Measurements from ENCODE around the gene RSAD1. TPM values are rescaled to one million over a fixed set of nuclear protein-coding genes. Genes with fewer than 3 reads are reported as not detected.

The RSAD1 gene
- total RNA-seq, 1 experiment from 2014 or later, result 28.7 TPM

DNA sequence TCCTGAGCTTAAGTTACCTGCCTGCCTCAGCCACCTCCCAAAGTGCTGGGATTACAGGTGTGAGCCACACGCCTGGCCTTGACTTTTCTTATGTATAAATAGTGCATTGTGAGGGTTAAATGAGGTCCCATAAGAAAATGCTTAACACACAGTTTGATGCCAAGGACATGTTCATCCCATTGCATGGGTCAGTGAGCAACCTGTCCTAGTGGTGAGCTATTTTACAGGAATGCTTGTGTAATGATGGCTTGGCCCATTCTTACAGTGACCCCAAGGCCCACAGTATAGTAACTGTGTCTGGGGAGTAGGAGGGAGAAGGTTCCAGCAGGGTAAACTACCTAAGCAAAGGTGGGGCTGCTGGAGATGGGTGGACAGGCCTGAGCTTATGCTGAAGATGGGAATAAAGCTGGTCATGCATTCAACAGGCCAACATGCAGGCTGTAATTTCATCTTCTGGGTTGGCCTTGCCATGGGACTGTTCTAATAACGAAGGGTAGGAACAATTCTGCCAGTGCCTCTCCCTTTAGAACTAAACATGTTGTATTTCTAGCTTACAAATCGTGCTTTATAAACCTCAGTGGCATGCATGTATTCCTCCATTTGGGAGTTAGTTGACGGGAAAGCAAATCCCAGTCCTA lies 46.4 kb upstream of the RSAD1 start:
- TF ChIP-seq, protein P1, sequence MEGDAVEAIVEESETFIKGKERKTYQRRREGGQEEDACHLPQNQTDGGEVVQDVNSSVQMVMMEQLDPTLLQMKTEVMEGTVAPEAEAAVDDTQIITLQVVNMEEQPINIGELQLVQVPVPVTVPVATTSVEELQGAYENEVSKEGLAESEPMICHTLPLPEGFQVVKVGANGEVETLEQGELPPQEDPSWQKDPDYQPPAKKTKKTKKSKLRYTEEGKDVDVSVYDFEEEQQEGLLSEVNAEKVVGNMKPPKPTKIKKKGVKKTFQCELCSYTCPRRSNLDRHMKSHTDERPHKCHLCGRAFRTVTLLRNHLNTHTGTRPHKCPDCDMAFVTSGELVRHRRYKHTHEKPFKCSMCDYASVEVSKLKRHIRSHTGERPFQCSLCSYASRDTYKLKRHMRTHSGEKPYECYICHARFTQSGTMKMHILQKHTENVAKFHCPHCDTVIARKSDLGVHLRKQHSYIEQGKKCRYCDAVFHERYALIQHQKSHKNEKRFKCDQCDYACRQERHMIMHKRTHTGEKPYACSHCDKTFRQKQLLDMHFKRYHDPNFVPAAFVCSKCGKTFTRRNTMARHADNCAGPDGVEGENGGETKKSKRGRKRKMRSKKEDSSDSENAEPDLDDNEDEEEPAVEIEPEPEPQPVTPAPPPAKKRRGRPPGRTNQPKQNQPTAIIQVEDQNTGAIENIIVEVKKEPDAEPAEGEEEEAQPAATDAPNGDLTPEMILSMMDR (IDR thresholded peaks at IDR 0.05; ENCODE audit: unreplicated experiment), result no peak
- no TSS peak for BruUV-seq (replicated peaks)

DNA sequence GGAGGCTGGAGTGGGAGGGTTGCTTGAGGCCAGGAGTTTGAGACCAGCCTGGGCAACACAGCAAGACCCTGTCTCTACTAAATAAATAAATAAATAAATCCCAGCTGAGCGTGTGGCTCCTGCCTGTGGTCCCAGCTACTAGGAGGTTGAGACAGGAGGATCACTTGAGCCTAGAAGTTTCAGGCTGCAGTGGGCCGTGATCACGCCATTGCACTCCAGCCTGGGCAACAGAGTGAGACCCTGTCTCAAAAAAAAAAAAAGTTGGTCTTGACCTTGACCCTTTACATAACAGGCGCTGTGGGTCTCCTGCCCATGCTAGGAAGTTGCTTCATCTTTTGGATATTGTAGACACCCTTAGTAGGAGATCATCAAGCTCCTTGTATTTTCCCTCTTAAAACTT lies 41.3 kb upstream of the RSAD1 start:
- POLR2A ChIA-PET, result interaction anchor here (2.3 to 9.6 kb wide), 2 partner anchors 9 to 41 kb away, joined by 7 to 76 read pairs; partner anchors contain the start of genes ACSF2 and LRRC59
- intact Hi-C loops (cut with micrococcal nuclease), result no loop called here

More for the DNA sequence above, 46.4 kb upstream of the RSAD1 start:
- no peak for DNase-seq (ENCODE audit: unreplicated experiment)
- Mint-ChIP-seq H3K36me3 (ENCODE audit: insufficient read depth, unreplicated experiment) (peaks cover 13% of the 10 kb centered on the region), H3K4me1 (ENCODE audit: insufficient read depth, unreplicated experiment) (peaks cover 15% of the 10 kb centered on the region), H3K27ac (ENCODE audit: low read depth, unreplicated experiment) (no peak overlapping the region), H3K27me3 (ENCODE audit: insufficient read depth, unreplicated experiment) (no peaks in the 10 kb centered on the region), H3K9me3 (ENCODE audit: unreplicated experiment) (no peaks in the 10 kb centered on the region), H3K4me3 (ENCODE audit: unreplicated experiment) (no peak overlapping the region)
- intact Hi-C loops (cut with micrococcal nuclease), result no loop called here
- ChIA-PET CTCF (interaction anchor here (0.9 to 2.8 kb wide), 4 partner anchors 10 to 70 kb away, joined by 3 to 18 read pairs (median 6); partner anchors contain the start of gene LRRC59), POLR2A (interaction anchor here (0.6 to 1.5 kb wide), 5 partner anchors 11 to 252 kb away, joined by 3 to 4 read pairs (median 3); partner anchors contain the start of gene LRRC59)

DNA sequence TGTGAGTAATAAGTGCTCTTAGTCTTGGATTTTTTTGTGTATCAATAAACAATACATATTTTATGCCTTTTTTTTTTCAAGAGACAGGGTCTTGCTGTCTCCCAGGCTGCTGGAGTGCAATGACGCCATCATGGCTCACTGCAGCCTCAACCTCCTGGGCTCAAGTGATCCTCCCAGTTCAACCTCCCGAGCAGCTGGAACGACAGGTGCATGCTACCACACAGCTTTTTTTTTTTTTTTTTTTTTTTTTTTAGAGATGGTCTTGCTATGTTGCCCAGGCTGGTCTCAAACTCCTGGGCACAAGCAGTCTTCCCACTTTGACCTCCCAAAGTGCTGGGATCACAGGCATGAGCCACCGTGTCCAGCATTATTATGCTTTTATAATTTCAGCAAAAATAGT lies 39.7 kb upstream of the RSAD1 start:
- BruUV-seq (replicated peaks), result no TSS peak
- H3K27ac Mint-ChIP-seq (ENCODE audit: low read depth, unreplicated experiment), result no peak overlapping the region
- H3K9me3 Mint-ChIP-seq (ENCODE audit: unreplicated experiment), result no peaks in the 10 kb centered on the region
- ChIA-PET CTCF (interaction anchor here (0.7 to 1.7 kb wide), 2 partner anchors 27 to 41 kb away, joined by 3 to 7 read pairs; partner anchors contain the start of gene LRRC59), POLR2A (interaction anchor here (0.9 to 9.6 kb wide), 2 partner anchors 11 to 13 kb away, joined by 3 to 76 read pairs; partner anchors contain the start of gene ACSF2)
- DNase-seq (ENCODE audit: unreplicated experiment), result no peak
- TF ChIP-seq, protein P1 (IDR thresholded peaks at IDR 0.05; ENCODE audit: unreplicated experiment), result no peak
- H3K4me3 Mint-ChIP-seq (ENCODE audit: unreplicated experiment), result no peak overlapping the region
- H3K27me3 Mint-ChIP-seq (ENCODE audit: insufficient read depth, unreplicated experiment), result no peaks in the 10 kb centered on the region
- peaks cover 14% of the 10 kb centered on the region for H3K4me1 Mint-ChIP-seq (ENCODE audit: insufficient read depth, unreplicated experiment)
- intact Hi-C loops (cut with micrococcal nuclease), result no loop called here
- peaks cover 5% of the 10 kb centered on the region for H3K36me3 Mint-ChIP-seq (ENCODE audit: insufficient read depth, unreplicated experiment)

More for the DNA sequence above, 41.3 kb upstream of the RSAD1 start:
- DNase-seq (ENCODE audit: unreplicated experiment), result no peak
- Mint-ChIP-seq H3K27ac (ENCODE audit: low read depth, unreplicated experiment) (no peak overlapping the region), H3K4me3 (ENCODE audit: unreplicated experiment) (no peak overlapping the region), H3K36me3 (ENCODE audit: insufficient read depth, unreplicated experiment) (peaks cover 5% of the 10 kb centered on the region), H3K9me3 (ENCODE audit: unreplicated experiment) (no peaks in the 10 kb centered on the region), H3K4me1 (ENCODE audit: insufficient read depth, unreplicated experiment) (peaks cover 5% of the 10 kb centered on the region), H3K27me3 (ENCODE audit: insufficient read depth, unreplicated experiment) (no peaks in the 10 kb centered on the region)
- TF ChIP-seq, protein P1 (IDR thresholded peaks at IDR 0.05; ENCODE audit: unreplicated experiment), result no peak
- BruUV-seq (replicated peaks), result no TSS peak
- CTCF ChIA-PET, result interaction anchor here (0.5 to 1.7 kb wide), 7 partner anchors 10 to 266 kb away, joined by 3 to 7 read pairs (median 3); partner anchors contain the start of genes COL1A1 and LRRC59

DNA sequence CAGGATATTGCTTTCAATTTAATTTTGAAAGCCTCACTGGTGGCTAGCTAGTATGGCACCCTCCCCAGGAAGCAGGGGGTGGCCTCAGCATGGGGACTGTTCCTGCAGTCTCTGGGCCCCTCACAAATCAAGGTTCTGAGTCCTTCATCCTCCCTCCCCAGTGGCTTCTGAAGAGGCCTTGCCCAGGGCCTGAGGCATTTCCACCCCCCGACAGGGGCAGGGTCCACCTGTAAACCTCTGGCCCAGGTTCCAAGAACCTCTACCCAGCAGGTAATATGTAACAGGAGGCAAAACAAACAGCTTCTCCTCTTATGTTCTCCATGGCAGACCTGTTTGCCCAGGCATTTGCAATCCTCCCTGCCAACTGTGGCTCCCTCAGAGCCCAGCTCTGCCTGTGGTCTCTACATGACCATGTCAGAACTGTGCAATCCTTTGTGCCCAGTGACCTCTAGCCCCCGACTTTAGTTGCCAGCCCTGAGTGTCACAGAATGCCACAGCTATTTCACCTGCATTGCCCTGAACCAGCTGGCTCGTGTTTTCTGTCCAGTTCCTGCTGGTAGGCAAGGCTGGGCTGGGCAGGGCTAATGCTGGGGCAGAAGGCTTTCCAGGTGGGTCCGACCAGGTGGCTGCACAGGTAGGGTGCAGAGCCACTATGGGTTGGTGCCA lies 38.4 kb upstream of the RSAD1 start:
- Mint-ChIP-seq H3K4me3 (ENCODE audit: unreplicated experiment) (no peak overlapping the region), H3K36me3 (ENCODE audit: insufficient read depth, unreplicated experiment) (peaks cover 5% of the 10 kb centered on the region), H3K9me3 (ENCODE audit: unreplicated experiment) (no peaks in the 10 kb centered on the region), H3K4me1 (ENCODE audit: insufficient read depth, unreplicated experiment) (peaks cover 14% of the 10 kb centered on the region), H3K27me3 (ENCODE audit: insufficient read depth, unreplicated experiment) (no peaks in the 10 kb centered on the region), H3K27ac (ENCODE audit: low read depth, unreplicated experiment) (no peak overlapping the region)
- CTCF ChIA-PET, result interaction anchor here (1.6 kb wide), 1 partner anchor 9 kb away, joined by 3 read pairs; no protein-coding TSS in a partner anchor
- no peak for DNase-seq (ENCODE audit: unreplicated experiment)
- TF ChIP-seq, protein P1 (IDR thresholded peaks at IDR 0.05; ENCODE audit: unreplicated experiment), result no peak
- intact Hi-C loops (cut with micrococcal nuclease), result no loop called here
- no TSS peak for BruUV-seq (replicated peaks)
- POLR2A ChIA-PET, result interaction anchor here (0.6 to 9.6 kb wide), 3 partner anchors 12 to 344 kb away, joined by 3 to 76 read pairs (median 4); partner anchors contain the start of genes ACSF2 and LRRC59
